ENCODE results near the gene TIMM8A. TPM values are rescaled to one million over a fixed set of nuclear protein-coding genes. Genes with fewer than 3 reads are reported as not detected.
A peak's percentile ranks its signal among the peaks of the same experiment; 100 is the strongest.

The TIMM8A gene, protein sequence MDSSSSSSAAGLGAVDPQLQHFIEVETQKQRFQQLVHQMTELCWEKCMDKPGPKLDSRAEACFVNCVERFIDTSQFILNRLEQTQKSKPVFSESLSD
- polyA plus RNA-seq (2011; rRNA removed) (6.3 and 8.1 TPM in 2 replicates), polyA minus RNA-seq (2011; rRNA and poly(A)+ RNA removed) (4.3 and 5.5 TPM in 2 replicates)

DNA sequence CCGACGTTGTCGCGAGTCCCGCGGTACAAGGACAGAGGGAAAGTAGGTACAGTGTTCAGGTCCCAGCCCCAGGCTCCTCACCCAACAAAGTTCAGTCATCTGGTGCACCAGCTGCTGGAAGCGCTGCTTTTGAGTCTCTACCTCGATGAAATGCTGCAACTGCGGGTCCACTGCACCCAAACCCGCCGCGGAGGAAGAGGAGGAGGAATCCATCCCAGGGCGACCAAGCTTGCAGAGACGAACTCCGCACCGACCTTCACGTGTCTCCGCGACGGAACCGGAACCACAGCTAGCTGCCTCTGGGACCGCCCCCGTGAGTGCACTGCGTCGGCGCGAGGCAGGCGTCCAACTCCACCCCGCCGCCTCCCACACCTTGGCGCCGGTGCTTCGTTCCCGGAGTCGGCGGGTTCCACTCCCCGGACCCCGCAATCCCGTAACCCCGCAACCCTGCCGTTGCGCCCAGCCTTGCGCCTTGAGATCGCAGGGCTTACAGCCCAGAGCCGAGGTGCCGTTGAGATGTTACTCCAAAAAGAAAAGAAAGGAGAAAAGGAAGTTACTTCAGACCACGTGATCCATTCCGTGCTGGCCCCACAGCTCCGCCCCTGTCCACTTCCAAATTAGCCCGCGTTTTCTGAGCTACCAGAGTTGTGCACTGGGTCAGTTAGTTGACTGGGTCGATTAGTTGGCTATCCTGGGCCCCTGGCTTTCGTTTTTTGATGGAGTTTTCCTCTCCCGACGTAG, at the start of gene TIMM8A:
Gene TIMM8A (minus strand): TSS at position 291 of the 741 bp plus-strand sequence. CDS start 78 bp downstream, at position 213.
- H3K27ac ChIP-seq (ENCODE audit: low read depth, low read length) = peak within 1 kb of the TSS; percentile 31
- peak within 1 kb of the TSS; percentile 80 for H3K4me3 ChIP-seq (ENCODE audit: low read depth, low read length)
- CTCF ChIA-PET = interaction anchor here (0.6 to 2.2 kb wide), 2 partner anchors 42 to 679 kb away, joined by 3 to 12 read pairs; partner anchors contain the start of gene RPL36A
- peak; percentile 8 for DNase-seq (ENCODE audit: low read depth, low spot score)
- no peaks in the 10 kb centered on the region for H3K9me3 ChIP-seq (ENCODE audit: control insufficient read depth, insufficient read depth, low read length)
- TF ChIP-seq, protein P1, sequence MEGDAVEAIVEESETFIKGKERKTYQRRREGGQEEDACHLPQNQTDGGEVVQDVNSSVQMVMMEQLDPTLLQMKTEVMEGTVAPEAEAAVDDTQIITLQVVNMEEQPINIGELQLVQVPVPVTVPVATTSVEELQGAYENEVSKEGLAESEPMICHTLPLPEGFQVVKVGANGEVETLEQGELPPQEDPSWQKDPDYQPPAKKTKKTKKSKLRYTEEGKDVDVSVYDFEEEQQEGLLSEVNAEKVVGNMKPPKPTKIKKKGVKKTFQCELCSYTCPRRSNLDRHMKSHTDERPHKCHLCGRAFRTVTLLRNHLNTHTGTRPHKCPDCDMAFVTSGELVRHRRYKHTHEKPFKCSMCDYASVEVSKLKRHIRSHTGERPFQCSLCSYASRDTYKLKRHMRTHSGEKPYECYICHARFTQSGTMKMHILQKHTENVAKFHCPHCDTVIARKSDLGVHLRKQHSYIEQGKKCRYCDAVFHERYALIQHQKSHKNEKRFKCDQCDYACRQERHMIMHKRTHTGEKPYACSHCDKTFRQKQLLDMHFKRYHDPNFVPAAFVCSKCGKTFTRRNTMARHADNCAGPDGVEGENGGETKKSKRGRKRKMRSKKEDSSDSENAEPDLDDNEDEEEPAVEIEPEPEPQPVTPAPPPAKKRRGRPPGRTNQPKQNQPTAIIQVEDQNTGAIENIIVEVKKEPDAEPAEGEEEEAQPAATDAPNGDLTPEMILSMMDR (IDR thresholded peaks at IDR 0.05; ENCODE audit: low read depth, low read length) = no peak
- POLR2A ChIA-PET = interaction anchor here (1.4 kb wide), 1 partner anchor 42 kb away, joined by 9 read pairs; the partner anchor contains the start of gene RPL36A
- H3K27me3 ChIP-seq (ENCODE audit: control insufficient read depth, insufficient read depth, low read length) = no peaks in the 10 kb centered on the region

DNA sequence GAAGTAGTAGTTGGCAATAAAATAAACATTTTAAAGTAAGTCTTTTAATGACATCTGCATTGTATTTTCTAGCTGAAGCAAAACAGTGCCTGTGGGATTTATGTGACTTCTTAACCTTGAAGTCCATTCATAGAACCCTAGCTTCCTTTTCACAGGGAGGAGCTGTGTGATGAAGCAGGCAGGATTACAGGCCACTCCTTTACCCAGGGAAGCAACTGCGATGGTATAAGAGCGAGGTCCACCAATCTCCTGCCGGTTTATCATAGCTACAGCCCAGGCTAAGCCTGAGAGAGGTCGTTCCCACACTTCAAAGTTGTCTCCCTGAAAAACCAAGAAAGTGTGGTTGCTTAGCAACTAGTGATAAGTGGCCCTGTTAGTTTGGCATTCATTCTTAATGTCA, 49.2 kb upstream of the TIMM8A start:
- ChIA-PET CTCF (no interaction called here), POLR2A (no interaction called here)
- no peak for DNase-seq (ENCODE audit: low read depth, low spot score)
- Histone ChIP-seq H3K27me3 (ENCODE audit: control insufficient read depth, insufficient read depth, low read length) (no peaks in the 10 kb centered on the region), H3K27ac (ENCODE audit: low read depth, low read length) (no peak overlapping the region), H3K4me3 (ENCODE audit: low read depth, low read length) (no peak overlapping the region), H3K9me3 (ENCODE audit: control insufficient read depth, insufficient read depth, low read length) (no peaks in the 10 kb centered on the region)
- TF ChIP-seq, protein P1 (IDR thresholded peaks at IDR 0.05; ENCODE audit: low read depth, low read length) = no peak

DNA sequence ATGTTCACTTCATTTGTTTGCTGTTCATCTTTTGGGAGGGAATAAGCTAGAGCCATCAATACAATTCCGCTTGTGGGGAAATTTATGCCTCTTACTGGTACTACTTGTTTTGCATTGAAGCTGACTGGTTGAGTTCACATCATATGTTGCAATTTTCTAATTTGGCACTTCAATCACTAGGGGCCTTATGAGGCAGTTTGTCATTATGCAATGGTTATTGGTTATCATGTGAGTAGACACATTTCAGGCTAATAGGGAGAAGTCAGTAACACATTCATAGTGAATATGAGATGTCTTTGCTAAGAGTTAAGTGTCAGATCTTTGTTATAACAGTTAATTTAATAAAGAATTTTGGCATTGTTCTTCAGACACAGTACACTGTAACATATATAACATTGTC, 47.2 kb upstream of the TIMM8A start:
- no peaks in the 10 kb centered on the region for H3K27me3 ChIP-seq (ENCODE audit: control insufficient read depth, insufficient read depth, low read length)
- CTCF ChIA-PET = interaction anchor here (2.1 kb wide), 1 partner anchor 19 kb away, joined by 6 read pairs; no protein-coding TSS in a partner anchor
- H3K9me3 ChIP-seq (ENCODE audit: control insufficient read depth, insufficient read depth, low read length) = no peaks in the 10 kb centered on the region
- TF ChIP-seq, protein P1 (IDR thresholded peaks at IDR 0.05; ENCODE audit: low read depth, low read length) = no peak
- no peak for DNase-seq (ENCODE audit: low read depth, low spot score)
- H3K27ac ChIP-seq (ENCODE audit: low read depth, low read length) = no peak overlapping the region
- POLR2A ChIA-PET = interaction anchor here (0.7 kb wide), 1 partner anchor 35 kb away, joined by 3 read pairs; no protein-coding TSS in a partner anchor
- no peak overlapping the region for H3K4me3 ChIP-seq (ENCODE audit: low read depth, low read length)

DNA sequence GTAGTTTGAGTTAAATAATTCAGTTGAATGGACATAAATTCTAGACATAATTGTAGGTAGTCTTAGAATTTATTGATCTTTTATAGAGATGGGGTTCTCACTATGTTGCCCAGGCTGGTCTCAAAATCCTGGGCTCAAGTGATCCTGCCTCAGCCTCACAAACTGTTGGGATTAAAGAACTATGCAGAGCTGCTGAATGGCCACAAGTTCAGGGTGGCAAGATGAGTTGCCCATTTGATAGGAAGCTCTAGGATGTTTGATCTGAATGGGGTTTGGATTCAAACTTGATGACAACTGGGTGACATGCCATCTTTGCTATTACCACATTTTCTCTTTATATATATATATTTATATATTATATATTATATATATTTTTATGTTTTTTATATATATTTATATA, 45.8 kb upstream of the TIMM8A start:
- Histone ChIP-seq H3K4me3 (ENCODE audit: low read depth, low read length) (no peak overlapping the region), H3K9me3 (ENCODE audit: control insufficient read depth, insufficient read depth, low read length) (no peaks in the 10 kb centered on the region), H3K27me3 (ENCODE audit: control insufficient read depth, insufficient read depth, low read length) (no peaks in the 10 kb centered on the region), H3K27ac (ENCODE audit: low read depth, low read length) (no peak overlapping the region)
- DNase-seq (ENCODE audit: low read depth, low spot score) = no peak
- TF ChIP-seq, protein P1 (IDR thresholded peaks at IDR 0.05; ENCODE audit: low read depth, low read length) = no peak
- ChIA-PET POLR2A (interaction anchor here (0.7 kb wide), 1 partner anchor 12 kb away, joined by 3 read pairs; no protein-coding TSS in a partner anchor), CTCF (no interaction called here)

All from AG04450 (cell line).